ENCODE measurements around the gene SH3BP2.

SH3BP2 gene

GRCh38 chr4:2820216-2820982, 27.5 kb downstream of the SH3BP2 start:
- DNase-seq = no peak

DNA sequence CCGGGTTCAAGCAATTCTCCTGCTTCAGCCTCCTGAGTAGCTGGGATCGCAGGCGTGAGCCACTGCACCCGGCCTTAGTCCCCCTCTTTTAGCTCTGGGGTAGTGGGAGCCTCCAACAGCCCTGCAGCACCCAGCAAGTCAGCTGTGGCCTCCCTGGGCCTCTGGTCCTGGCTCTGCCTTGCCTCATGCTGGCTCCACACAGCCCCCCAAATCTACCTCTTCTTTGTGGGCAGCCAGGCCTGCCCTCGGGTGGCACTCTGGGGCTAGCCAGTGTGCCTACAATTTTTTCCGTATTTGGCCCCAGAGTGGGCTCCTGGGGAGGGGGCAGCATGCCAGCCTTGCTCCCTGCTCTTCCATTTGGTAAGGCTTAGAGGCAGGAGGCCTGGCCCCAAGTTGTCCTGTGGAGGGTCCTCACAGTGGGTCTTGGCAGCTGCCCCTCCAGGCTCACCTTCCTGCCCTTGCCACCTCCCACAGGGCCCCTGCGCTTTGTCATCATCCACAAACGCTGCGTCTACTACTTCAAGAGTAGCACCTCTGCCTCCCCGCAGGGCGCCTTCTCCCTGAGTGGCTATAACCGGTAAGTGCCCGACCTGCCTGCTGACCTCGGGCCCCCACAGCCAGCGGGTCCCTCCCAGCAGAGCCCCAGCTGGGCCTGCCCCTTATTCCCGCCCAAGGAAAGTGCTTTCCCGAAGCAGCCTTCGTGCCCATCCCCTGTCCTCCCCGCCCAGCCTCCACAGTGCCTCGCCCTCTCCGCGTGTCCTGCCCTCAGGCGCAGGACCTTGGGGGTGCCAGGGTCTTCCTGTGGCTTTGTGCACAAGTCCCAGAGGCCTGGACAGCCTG, 29.8 kb downstream of the SH3BP2 start:
- DNase-seq = no peak

- no peak for DNase-seq
These were observed 30.4 kb downstream of the SH3BP2 start for GRCh38 chr4:2823301-2823670.

- DNase-seq = no peak
These were observed 30.9 kb downstream of the SH3BP2 start for GRCh38 chr4:2823671-2824328.

GRCh38 chr4:2824329-2824835, 31.5 kb downstream of the SH3BP2 start:
- no peak for DNase-seq

DNA sequence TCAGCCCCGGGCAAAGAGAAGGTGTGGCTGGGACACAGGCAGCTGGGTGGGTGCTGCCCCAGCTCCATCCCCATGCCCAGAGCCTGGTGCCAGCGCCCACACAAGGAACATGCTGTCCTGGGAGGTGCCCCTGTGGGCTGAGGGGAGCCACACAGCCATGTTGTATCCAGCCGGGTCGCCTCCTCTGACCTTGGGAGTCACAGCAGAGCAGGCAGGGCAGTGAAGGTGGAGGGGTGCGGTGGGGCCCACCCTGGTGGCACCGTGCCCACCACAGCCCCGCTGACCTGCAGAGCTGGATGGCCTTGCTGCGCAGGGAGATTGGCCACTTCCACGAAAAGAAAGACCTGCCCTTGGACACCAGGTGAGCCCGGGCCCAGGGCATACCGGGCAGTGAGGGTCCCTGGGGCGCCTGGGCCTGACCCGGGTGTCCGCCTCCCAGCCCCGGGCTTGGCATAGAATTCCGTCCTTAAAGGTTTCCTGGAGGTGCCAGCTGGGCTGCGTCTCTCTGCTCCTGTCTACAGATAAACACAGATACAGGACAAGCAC, 32.0 kb downstream of the SH3BP2 start:
- no peak for DNase-seq

GRCh38 chr4:2825740-2826139, 32.9 kb downstream of the SH3BP2 start:
- DNase-seq = no peak

GRCh38 chr4:2827071-2827873, 34.4 kb downstream of the SH3BP2 start:
- DNase-seq = no peak

DNA sequence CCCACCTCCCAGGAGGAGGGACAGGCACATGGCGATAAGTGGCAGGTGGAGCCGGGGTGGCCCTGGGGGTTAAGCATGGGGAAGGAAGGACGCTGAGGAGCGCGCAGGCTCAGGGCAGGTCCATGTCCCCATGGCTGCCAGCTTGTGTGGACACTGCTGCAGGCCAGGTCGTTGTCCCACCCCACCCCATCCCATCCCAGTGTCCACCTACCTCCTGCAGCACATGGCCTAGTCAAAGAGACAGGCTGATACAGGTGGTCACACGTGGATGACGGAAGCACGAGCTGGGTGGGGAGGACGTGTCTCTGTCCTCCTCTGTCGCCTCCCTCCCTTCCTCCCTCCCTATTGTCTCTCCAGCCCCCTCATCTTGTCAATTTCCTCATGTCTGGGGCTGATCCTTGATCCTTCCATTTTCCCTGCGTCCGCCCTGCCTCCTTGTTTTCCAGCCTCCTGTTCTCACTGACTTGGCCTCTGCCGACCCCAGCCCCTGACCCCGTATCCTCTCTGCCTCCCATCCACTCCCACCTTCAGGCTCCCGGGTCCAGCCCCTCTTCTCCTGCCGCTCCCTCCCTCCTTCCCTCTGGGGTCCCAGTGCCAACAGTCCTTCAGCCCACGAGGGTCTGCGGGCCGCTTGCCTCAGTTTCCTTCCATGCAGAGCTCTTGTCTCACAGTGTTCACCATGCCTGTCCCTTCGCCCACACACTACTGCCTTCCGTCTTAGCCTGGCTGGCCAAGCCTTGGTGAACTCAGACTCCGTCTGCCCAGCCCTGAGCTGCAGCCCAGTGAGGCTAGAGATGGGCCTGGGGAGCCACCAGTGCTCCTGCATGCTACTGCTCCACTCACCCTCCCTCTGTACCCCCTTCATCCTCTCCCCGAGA, 35.2 kb downstream of the SH3BP2 start:
- no peak for DNase-seq

GRCh38 chr4:2828758-2829181, 35.9 kb downstream of the SH3BP2 start:
- DNase-seq = no peak

GRCh38 chr4:2829321-2829932, 36.5 kb downstream of the SH3BP2 start:
- DNase-seq = no peak

DNA sequence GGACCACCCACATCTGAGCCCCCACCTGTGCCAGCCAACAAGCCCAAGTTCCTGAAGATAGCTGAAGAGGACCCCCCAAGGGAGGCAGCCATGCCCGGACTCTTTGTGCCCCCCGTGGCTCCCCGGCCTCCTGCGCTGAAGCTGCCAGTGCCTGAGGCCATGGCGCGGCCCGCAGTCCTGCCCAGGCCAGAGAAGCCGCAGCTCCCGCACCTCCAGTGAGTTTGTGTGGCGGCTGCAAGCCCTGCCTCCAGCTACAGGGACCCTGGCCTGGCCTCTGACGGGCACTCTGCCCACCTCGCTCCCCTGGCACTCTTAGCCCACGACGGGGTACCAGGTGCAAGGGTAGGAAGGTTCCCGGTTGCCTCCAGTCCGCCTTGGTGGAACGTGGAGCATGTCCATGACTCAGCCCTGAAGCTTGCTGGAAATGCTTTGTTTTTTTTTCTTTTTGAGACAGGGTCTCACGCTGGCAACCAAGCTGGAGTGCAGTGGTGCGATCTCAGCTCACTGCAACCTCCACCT, 37.1 kb downstream of the SH3BP2 start:
- DNase-seq = no peak

DNA sequence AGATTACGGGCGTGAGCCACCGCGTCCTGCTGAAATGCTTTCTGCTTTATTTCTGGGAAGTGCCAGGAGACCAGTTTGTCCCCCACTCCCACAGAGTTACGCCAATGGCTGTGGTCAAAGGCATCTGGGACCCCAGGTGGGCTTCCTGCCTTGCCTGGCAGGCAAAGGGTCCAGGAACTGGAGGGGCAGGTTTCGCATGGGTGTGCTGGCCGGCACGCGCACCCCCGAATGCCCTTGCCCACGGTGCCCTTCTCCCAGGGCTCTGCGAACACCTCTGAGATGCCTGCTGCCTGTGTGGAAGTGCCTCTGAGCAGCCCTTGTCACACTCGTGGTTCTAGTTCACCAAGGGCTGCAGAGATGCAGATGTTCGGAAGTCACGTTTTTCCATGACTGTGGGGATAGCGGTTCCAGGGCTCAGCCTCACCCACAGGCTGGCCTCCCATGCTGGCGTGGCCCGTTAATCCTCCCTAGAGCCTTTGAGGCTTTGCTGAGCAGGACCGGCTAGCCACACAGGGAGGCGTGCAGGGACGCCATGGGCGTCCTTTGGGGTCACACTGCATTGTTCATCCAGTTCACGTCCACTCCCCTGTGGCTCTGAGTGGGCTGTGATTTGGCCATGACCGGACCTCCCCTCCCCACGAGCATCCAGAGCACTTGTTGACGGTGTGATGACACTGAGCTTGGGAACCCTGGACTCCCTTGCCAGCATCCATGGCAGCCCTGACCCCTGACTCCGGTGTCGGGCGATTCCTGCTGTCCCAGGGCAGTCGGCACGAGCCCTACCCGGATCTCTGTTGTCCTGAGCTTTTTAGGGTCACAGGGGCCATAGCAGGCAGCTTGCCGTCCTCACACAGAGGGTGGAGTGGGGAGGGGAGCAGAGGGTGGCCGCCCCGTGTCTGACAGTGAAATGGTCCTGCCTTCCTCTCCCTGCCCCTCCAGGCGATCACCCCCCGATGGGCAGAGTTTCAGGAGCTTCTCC, 38.0 kb downstream of the SH3BP2 start:
- DNase-seq = no peak

GRCh38 chr4:2831611-2832308, 38.9 kb downstream of the SH3BP2 start:
- no peak for DNase-seq

- DNase-seq = no peak
These were observed 39.6 kb downstream of the SH3BP2 start for GRCh38 chr4:2832309-2832980.

DNA sequence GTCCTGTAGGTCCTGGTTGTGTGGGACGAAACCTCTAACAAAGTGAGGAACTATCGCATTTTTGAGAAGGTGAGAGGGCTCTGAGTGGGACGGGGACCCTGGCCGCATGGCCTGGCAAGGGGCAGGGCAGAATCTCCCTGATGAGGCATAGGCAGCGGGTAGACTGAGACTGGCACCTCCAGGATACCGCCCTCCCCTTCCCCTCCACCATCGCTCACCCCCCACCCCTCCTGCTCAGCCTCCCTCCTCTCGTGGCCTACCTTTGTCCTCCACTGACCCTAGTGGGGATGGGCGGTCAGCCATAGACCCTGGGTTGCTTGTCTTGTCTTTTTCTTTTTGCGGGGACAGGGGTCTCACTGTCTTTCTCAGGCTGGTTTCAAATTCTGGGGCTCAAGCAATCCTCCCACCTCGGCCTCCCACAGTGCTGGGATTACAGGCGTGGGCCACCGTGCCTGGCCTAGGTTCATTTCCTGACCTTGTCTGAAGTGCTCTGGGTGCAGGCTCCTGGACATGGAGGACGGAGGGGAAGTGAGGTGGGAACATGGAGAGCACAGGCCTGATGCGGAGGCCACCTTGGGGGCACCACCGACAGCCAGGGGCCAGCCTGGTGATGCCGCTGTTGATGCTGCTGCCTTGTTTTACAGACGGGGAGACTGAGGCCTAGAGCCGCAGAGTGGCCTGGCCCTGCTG, 40.2 kb downstream of the SH3BP2 start:
- no peak for DNase-seq

DNA sequence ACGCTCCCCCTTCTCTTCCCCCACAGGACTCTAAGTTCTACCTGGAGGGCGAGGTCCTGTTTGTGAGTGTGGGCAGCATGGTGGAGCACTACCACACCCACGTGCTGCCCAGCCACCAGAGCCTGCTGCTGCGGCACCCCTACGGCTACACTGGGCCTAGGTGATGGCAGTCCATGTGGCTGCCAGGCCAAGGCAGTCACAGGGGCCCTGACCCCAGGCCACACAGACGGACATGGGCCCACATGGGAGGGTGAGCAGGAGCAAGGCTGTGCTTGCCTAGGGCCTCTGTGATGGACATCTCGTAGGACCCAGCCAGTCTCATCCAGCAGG, 40.8 kb downstream of the SH3BP2 start:
- DNase-seq = no peak

Measured in bone marrow (tissue), 2 donors.